Activated CD8-positive, alpha-beta T cell treated with anti-CD3 and anti-CD28 coated beads for 36 hours (primary cell): Measurements from ENCODE around the gene DOCK2. TPM values are rescaled to one million over a fixed set of nuclear protein-coding genes. Genes with fewer than 3 reads are reported as not detected.

ENCODE experiments used
- ATAC-seq: fragments of 200-7000 bp; cut with Tn5 transposase; one replicate; pipeline ENCODE4 v1.10.0; 2021; ENCODE audit warnings: mild to moderate bottlenecking, moderate library complexity
- CTCF ChIA-PET: fragments of 350-600 bp; sonication (Branson Sonifier 250); formaldehyde crosslinking; loops from one replicate; lab custom pipeline; 2021; ENCODE audit warnings: antibody characterized with exemption; lab: Charles Lee
- POLR2A ChIA-PET: fragments of 350-600 bp; sonication (Branson Sonifier 250); formaldehyde crosslinking; loops from one replicate; lab custom pipeline; 2021; ENCODE audit warnings: antibody characterized with exemption; lab: Charles Lee
- DNase-seq: peaks from one replicate; pipeline ENCODE4 v3.0.0-alpha.2; 2020
- H3K27ac Mint-ChIP-seq: one replicate; pipeline ENCODE4 v1.8.0; 2021; ENCODE audit warnings: mild to moderate bottlenecking, mixed read lengths
- H3K27me3 Mint-ChIP-seq: one replicate; pipeline ENCODE4 v1.8.0; 2021; ENCODE audit warnings: mixed read lengths
- H3K36me3 Mint-ChIP-seq: one replicate; pipeline ENCODE4 v1.8.0; 2021; ENCODE audit warnings: low read depth, mixed read lengths
- H3K4me1 Mint-ChIP-seq: one replicate; pipeline ENCODE4 v1.8.0; 2021; ENCODE audit warnings: low read depth, mixed read lengths
- H3K4me3 Mint-ChIP-seq: one replicate; pipeline ENCODE4 v1.8.0; 2021; ENCODE audit warnings: mild to moderate bottlenecking, moderate library complexity, mixed read lengths
- H3K9me3 Mint-ChIP-seq: one replicate; pipeline ENCODE4 v1.8.0; 2021; ENCODE audit warnings: mixed read lengths
- intact Hi-C: fragments of 100-400 bp; cut with micrococcal nuclease; formaldehyde crosslinking; loops from one replicate; pipeline ENCODE4 v1.10.0; 2022
- total RNA-seq, 2 experiments: library from RNA; stranded (reverse); gene quantifications; one replicate each; pipeline ENCODE4 v1.2.3, GENCODE V29; 2021
- TF ChIP-seq, protein P1 (sequence below): fragments of 200-600 bp; IDR thresholded peaks from one replicate; pipeline ENCODE4 v1.8.0; 2022; ENCODE audit warnings: antibody characterized with exemption, mild to moderate bottlenecking

DOCK2 gene
- total RNA-seq, 2 experiments from 2014 or later: 180 to 181 TPM

DNA sequence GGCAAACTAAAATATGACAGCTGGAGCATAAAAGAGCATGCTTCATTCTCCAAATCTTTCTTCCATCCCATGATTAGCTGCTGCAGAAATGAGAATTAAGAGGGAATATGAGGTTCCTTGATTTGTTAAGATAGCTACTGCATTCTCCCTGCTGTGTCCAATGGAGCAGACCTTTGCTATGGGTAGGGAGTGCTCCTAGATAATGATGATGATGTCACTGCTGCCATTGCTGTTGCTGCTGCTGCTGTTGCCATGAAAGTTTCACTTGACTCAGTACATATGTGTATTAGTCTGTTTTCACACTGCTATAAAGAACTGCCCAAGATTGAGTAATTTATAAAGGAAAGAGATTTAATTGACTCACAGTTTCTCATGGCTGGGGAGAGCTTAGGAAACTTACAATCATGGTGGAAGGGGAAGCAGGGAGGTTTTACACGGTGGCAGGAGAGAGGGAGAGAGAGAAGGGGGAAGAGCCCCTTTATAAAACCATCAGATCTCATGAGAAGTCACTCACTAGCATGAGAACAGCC, 214.3 kb downstream of the DOCK2 start:
- ChIA-PET CTCF (interaction anchor here (1.0 to 1.6 kb wide), 3 partner anchors 10 to 166 kb away, joined by 3 read pairs; no protein-coding TSS in a partner anchor), POLR2A (interaction anchor here (0.5 to 0.7 kb wide), 3 partner anchors 18 to 468 kb away, joined by 3 read pairs; no protein-coding TSS in a partner anchor)
- DNase-seq: no peak
- ATAC-seq: no peak
- Mint-ChIP-seq H3K4me1 (peaks cover 15% of the 10 kb centered on the region), H3K36me3 (peaks cover 76% of the 10 kb centered on the region), H3K27ac (no peak overlapping the region), H3K27me3 (no peaks in the 10 kb centered on the region), H3K9me3 (peaks cover 41% of the 10 kb centered on the region), H3K4me3 (no peak overlapping the region)
- TF ChIP-seq, protein P1, sequence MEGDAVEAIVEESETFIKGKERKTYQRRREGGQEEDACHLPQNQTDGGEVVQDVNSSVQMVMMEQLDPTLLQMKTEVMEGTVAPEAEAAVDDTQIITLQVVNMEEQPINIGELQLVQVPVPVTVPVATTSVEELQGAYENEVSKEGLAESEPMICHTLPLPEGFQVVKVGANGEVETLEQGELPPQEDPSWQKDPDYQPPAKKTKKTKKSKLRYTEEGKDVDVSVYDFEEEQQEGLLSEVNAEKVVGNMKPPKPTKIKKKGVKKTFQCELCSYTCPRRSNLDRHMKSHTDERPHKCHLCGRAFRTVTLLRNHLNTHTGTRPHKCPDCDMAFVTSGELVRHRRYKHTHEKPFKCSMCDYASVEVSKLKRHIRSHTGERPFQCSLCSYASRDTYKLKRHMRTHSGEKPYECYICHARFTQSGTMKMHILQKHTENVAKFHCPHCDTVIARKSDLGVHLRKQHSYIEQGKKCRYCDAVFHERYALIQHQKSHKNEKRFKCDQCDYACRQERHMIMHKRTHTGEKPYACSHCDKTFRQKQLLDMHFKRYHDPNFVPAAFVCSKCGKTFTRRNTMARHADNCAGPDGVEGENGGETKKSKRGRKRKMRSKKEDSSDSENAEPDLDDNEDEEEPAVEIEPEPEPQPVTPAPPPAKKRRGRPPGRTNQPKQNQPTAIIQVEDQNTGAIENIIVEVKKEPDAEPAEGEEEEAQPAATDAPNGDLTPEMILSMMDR: no peak
- intact Hi-C loops: no loop called here

DNA sequence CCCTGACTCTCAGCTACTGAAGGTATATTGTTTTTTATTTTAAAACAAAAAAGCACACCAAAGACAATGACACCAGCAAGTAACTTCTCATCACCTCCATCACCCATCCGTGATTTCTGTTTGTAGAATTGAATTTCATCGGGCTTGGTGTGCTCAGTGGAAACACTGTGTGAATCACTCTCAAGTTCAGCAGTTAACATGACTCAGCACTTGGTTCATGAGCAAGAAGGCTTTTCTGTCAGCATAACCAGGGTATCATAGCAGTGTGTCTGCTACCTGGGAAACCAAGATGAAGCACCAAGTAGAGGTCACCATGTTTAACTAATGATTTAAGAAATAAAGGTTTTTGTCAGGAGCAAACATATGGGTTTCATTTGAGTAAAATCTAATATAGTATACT, 219.5 kb downstream of the DOCK2 start:
- ATAC-seq: peak; percentile 68
- peaks cover 34% of the 10 kb centered on the region for H3K4me1 Mint-ChIP-seq
- H3K27ac Mint-ChIP-seq: no peak overlapping the region
- TF ChIP-seq, protein P1: no peak
- no peak overlapping the region for H3K4me3 Mint-ChIP-seq
- no peak for DNase-seq
- no peaks in the 10 kb centered on the region for H3K27me3 Mint-ChIP-seq
- peaks cover 51% of the 10 kb centered on the region for H3K36me3 Mint-ChIP-seq
- H3K9me3 Mint-ChIP-seq: peaks cover 16% of the 10 kb centered on the region
- intact Hi-C loops: no loop called here
- ChIA-PET POLR2A (no interaction called here), CTCF (no interaction called here)

DNA sequence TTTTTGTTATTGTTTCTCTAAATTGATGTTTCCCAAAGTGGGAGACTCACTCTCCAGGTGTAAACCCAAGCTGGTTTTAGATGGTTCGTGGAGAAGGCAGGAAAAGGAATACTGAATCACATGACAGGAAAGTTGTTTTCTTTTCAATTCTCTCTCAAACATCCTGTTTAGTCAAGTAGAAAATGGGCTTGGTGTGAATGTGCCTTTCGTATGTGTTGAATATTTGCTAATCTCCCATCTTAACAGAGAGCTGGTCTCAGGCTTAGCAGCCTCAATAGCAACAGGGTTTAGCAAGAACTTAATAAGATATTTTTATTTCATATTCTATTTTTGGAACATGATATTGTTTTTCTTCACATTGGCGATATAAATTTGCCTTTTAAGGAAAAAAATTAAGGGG, 223.5 kb downstream of the DOCK2 start:
- DNase-seq: no peak
- ChIA-PET CTCF (no interaction called here), POLR2A (no interaction called here)
- H3K27ac Mint-ChIP-seq: no peak overlapping the region
- no peak overlapping the region for H3K4me3 Mint-ChIP-seq
- peaks cover 27% of the 10 kb centered on the region for H3K4me1 Mint-ChIP-seq
- intact Hi-C loops: no loop called here
- ATAC-seq: no peak
- H3K36me3 Mint-ChIP-seq: peaks cover 37% of the 10 kb centered on the region
- H3K9me3 Mint-ChIP-seq: no peaks in the 10 kb centered on the region
- TF ChIP-seq, protein P1: no peak
- no peaks in the 10 kb centered on the region for H3K27me3 Mint-ChIP-seq

DNA sequence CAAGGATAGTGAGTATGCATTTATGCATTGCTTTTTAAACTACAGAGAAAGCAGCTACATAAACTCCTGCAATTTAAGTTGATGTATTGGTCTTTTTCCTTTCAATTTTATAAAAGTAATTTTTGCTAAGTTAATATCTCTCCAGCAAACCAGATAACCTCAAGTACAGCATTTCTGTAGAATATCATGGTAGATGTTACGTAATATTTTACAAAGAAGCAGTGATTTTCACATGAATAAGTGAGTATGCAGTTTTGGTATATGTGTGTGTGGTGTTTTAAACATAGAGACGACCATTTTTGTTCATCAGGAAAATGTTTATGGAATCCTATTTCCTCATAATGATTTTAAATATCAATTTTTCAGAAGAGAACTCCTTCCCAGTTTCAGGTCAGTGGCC, 224.4 kb downstream of the DOCK2 start:
- ChIA-PET CTCF (no interaction called here), POLR2A (no interaction called here)
- TF ChIP-seq, protein P1: no peak
- Mint-ChIP-seq H3K4me3 (no peak overlapping the region), H3K9me3 (no peaks in the 10 kb centered on the region), H3K27me3 (no peaks in the 10 kb centered on the region), H3K36me3 (peaks cover 31% of the 10 kb centered on the region), H3K27ac (no peak overlapping the region), H3K4me1 (peaks cover 21% of the 10 kb centered on the region)
- ATAC-seq (no peak), DNase-seq (no peak)
- intact Hi-C loops: no loop called here

DNA sequence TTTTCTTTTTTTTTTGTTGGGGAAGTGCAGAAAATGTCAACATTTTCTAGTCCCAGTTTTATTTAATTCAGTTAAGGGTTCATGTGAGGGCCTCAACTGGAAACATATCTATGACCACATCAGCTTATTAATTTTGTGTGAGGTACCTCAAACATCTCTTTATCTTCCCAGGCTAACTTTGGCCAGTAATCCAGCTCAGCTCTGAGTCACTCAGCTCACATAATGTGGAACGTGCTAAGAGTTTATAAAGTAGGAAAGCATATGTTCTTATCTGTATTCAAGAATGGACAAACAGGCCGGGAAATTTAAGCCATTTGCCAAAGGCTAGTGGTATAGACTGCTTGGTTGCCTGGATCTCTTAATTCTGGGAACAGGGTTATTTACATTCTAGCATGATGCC, 224.9 kb downstream of the DOCK2 start:
- POLR2A ChIA-PET: no interaction called here
- Mint-ChIP-seq H3K9me3 (no peaks in the 10 kb centered on the region), H3K4me1 (peaks cover 18% of the 10 kb centered on the region), H3K27ac (no peak overlapping the region), H3K36me3 (peaks cover 32% of the 10 kb centered on the region), H3K4me3 (no peak overlapping the region), H3K27me3 (no peaks in the 10 kb centered on the region)
- CTCF ChIA-PET: no interaction called here
- DNase-seq (no peak), ATAC-seq (no peak)
- TF ChIP-seq, protein P1: no peak
- intact Hi-C loops: no loop called here
